HCT116 (cell line): ENCODE results near the gene EGFL7. TPM values are rescaled to one million over a fixed set of nuclear protein-coding genes. Genes with fewer than 3 reads are reported as not detected.

Experiments
- ATAC-seq: fragments of 200-7000 bp; cut with Tn5 transposase; 2 replicates; pipeline ENCODE4 v1.9.1; 2020; ENCODE audit warnings: mild to moderate bottlenecking, moderate library complexity
- BruUV-seq: library from RNA; stranded (reverse); fragments of 400-500 nt; replicated peaks from 2 replicates; lab custom pipeline; 2021; lab: Mats Ljungman, UMichigan
- CTCF ChIA-PET: fragments of 300-600 bp; sonication (Branson Sonifier 250); formaldehyde crosslinking; loops from one replicate; lab custom pipeline; 2021; ENCODE audit warnings: antibody characterized with exemption; lab: Charles Lee
- POLR2A ChIA-PET: fragments of 300-600, 350-600 bp; sonication (Branson Sonifier 250); formaldehyde crosslinking; loops from one replicate; lab custom pipeline; 2021; ENCODE audit warnings: antibody characterized with exemption; lab: Charles Lee
- RAD21 ChIA-PET, 2 experiments: fragments of 300-600 bp; sonication (Branson Sonifier 250); formaldehyde crosslinking; loops; one replicate each; lab custom pipeline; 2023; ENCODE audit warnings: low total read pairs in 2 of 2; ENCODE audit not compliant: uncharacterized antibody in 2 of 2, unreplicated experiment in 2 of 2, low non-redundant PET in 1 of 2; lab: Charles Lee
- DNase-seq: peaks from one replicate; pipeline ENCODE4 v3.0.0-alpha.2; 2010; ENCODE audit warnings: low read depth, low spot score
- H2AFZ ChIP-seq: fragments of 200-600 bp; shearing (Covaris generic), sonication (generic); 2 replicates; pipeline ENCODE4 v1.6.1; 2017; ENCODE audit warnings: low read depth, mixed run types, mixed read lengths, antibody characterized with exemption, low read length; ENCODE audit not compliant: poor library complexity, severe bottlenecking
- H3K27ac ChIP-seq: 2 replicates; pipeline ENCODE4 v1.5.1; 2012; ENCODE audit warnings: low read depth, low read length
- H3K27me3 ChIP-seq: fragments of 200-600 bp; sonication (generic); 2 replicates; pipeline ENCODE4 v1.6.1; 2016; ENCODE audit warnings: mixed run types, low read length, mixed read lengths; ENCODE audit not compliant: insufficient read depth
- H3K36me3 ChIP-seq, 2 experiments: fragments of 200-500 bp in 1 of 2; fragments of 200-600 bp in 1 of 2; sonication (Bioruptor generic) in 1 of 2; sonication (generic) in 1 of 2; 2 replicates each; pipeline versions ENCODE4 v1.5.1 to v1.6.1; 2014 to 2016; ENCODE audit warnings: low read length in 2 of 2, inconsistent platforms in 1 of 2, mixed read lengths in 1 of 2, mixed run types in 1 of 2; ENCODE audit not compliant: insufficient read depth in 2 of 2, control insufficient read depth in 1 of 2
- H3K4me1 ChIP-seq, 2 experiments: fragments of 200-600 bp in 1 of 2; sonication (generic) in 1 of 2; 2 replicates each; pipeline versions ENCODE4 v1.5.1 to v1.6.1; 2012 to 2017; ENCODE audit warnings: low read length in 2 of 2, inconsistent platforms in 1 of 2, mild to moderate bottlenecking in 1 of 2, mixed read lengths in 1 of 2, mixed run types in 1 of 2, moderate library complexity in 1 of 2; ENCODE audit not compliant: insufficient read depth in 2 of 2, control insufficient read depth in 1 of 2
- H3K4me2 ChIP-seq: fragments of 200-600 bp; sonication (generic); 2 replicates; pipeline ENCODE4 v1.6.1; 2017; ENCODE audit warnings: mixed run types, low read length, mixed read lengths
- H3K4me3 ChIP-seq, 2 experiments: fragments of 200-600 bp in 1 of 2; sonication (generic) in 1 of 2; replicated peaks in 1 of 2; 2 replicates each; pipeline ENCODE4 v1.5.1; 2011 to 2016; ENCODE audit warnings: low read length in 2 of 2, control low read depth in 1 of 2, low read depth in 1 of 2, mild to moderate bottlenecking in 1 of 2, mixed read lengths in 1 of 2, mixed run types in 1 of 2
- H3K79me2 ChIP-seq: fragments of 200-600 bp; sonication (generic); 2 replicates; pipeline ENCODE4 v1.6.1; 2017; ENCODE audit warnings: mild to moderate bottlenecking, mixed run types, low read length, moderate library complexity, mixed read lengths; ENCODE audit not compliant: insufficient read depth
- H3K9ac ChIP-seq: fragments of 200-600 bp; sonication (generic); 2 replicates; pipeline ENCODE4 v1.6.1; 2016; ENCODE audit warnings: low read length, mixed read lengths
- H3K9me2 ChIP-seq: fragments of 200-600 bp; sonication (generic), shearing (Covaris generic); 2 replicates; pipeline ENCODE4 v1.6.1; 2017; ENCODE audit warnings: mixed run types, mild to moderate bottlenecking, moderate library complexity; ENCODE audit not compliant: insufficient read depth
- H3K9me3 ChIP-seq, 2 experiments: fragments of 200-500 bp in 1 of 2; fragments of 200-600 bp in 1 of 2; sonication (Bioruptor generic) in 1 of 2; sonication (generic) in 1 of 2; 2 replicates each; pipeline ENCODE4 v1.6.1; 2014 to 2017; ENCODE audit warnings: low read length in 2 of 2, mixed read lengths in 2 of 2, inconsistent platforms in 1 of 2, low read depth in 1 of 2, mild to moderate bottlenecking in 1 of 2, mixed run types in 1 of 2, moderate library complexity in 1 of 2; ENCODE audit not compliant: control insufficient read depth in 1 of 2, insufficient read depth in 1 of 2
- H4K20me1 ChIP-seq: fragments of 200-600 bp; sonication (generic), shearing (Covaris generic); 2 replicates; pipeline ENCODE4 v1.6.1; 2017; ENCODE audit warnings: mixed run types, mild to moderate bottlenecking, moderate library complexity; ENCODE audit not compliant: insufficient read depth
- CBX3 ChIP-seq: IDR thresholded peaks from 2 replicates; pipeline ENCODE4 v1.6.1; 2012; ENCODE audit warnings: low read depth
- CEBPB ChIP-seq: IDR thresholded peaks from 2 replicates; pipeline ENCODE4 v1.6.1; 2012; ENCODE audit warnings: low read depth
- TCF7L2 ChIP-seq: IDR thresholded peaks from 2 replicates; pipeline ENCODE4 v1.7.0; 2011; ENCODE audit warnings: borderline replicate concordance, inconsistent platforms; ENCODE audit not compliant: insufficient read depth, insufficient read length; ENCODE audit errors: extremely low read depth
- ZFX ChIP-seq: fragments of 450-650 bp; IDR thresholded peaks from 2 replicates; pipeline ENCODE4 v1.6.1; 2017
- intact Hi-C: fragments of 100-400 bp; cut with micrococcal nuclease; formaldehyde crosslinking; loops from 2 replicates; pipeline ENCODE4 v1.10.0; 2022
- total RNA-seq: library from RNA; stranded (reverse); gene quantifications from one replicate; pipeline ENCODE4 v1.2.1, GENCODE V29; 2021; ENCODE audit not compliant: unreplicated experiment

EGFL7 gene
- total RNA-seq, 1 experiment from 2014 or later: 82.0 TPM

DNA sequence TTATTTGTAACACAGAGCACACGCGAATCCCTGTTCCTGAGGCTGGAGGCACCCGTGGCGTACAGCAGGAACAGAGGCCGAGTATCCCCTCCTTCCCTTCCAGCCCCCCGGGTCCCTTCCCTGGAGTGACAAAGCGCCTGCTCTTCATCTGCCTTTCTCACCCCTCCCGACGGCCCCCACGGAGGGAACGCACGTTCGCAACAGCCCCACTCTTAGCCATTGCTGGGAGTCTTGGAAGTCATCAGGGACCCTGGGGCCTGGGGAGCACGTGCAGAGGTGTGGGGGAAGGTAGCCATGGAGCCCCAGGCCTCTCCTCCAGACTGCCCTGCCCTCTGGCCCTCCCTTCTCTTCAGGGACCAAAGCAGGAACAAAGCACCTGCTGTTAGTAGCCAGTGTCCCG is 22.1 kb downstream of the EGFL7 start:
- Histone ChIP-seq H3K36me3 (no peaks in the 10 kb centered on the region), H3K4me1 (peaks cover 19 to 28% of the 10 kb centered on the region in 2 experiments), H2AFZ (no peak overlapping the region), H3K4me3 (no peak overlapping the region), H3K27me3 (no peaks in the 10 kb centered on the region), H3K9me2 (no peaks in the 10 kb centered on the region), H3K9me3 (no peaks in the 10 kb centered on the region), H3K27ac (peak overlapping the region; percentile 86; the same call in 1 of the 2 replicates), H4K20me1 (no peaks in the 10 kb centered on the region), H3K4me2 (no peak overlapping the region), H3K9ac (no peak overlapping the region), H3K79me2 (peaks cover 43% of the 10 kb centered on the region)
- ATAC-seq (no peak), DNase-seq (no peak)
- TF ChIP-seq ZFX: no peak
- intact Hi-C loops: no loop called here
- RAD21 ChIA-PET: no interaction called here
- CTCF ChIA-PET: no interaction called here
- POLR2A ChIA-PET: no interaction called here
- BruUV-seq: no TSS peak

DNA sequence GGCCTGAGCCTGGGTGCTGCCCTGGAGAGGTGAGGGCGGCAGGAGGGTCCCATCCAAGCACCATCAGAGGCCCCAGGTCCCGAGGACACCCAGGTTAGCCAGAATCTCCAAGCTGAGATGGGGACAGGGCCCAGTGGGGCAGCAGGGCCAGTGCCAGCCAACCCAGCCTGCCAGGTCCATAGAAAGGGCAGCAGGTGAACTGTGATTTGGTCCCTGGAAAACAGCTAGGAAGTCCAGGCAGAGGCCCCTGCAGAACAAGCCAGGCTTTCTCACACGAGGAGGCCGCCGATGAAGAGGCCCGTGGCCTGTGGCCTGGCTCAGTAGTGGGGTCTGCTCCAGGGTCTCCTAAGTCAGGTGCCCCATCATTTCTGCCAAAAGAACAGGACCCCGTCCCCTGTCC is 22.5 kb downstream of the EGFL7 start:
- H3K36me3 ChIP-seq: no peaks in the 10 kb centered on the region
- no peaks in the 10 kb centered on the region for H3K9me3 ChIP-seq
- no peak overlapping the region for H2AFZ ChIP-seq
- CTCF ChIA-PET: no interaction called here
- H3K27me3 ChIP-seq: no peaks in the 10 kb centered on the region
- peak overlapping the region; percentile 97 for H3K4me2 ChIP-seq
- H3K9me2 ChIP-seq: no peaks in the 10 kb centered on the region
- no peak overlapping the region for H3K4me3 ChIP-seq
- H3K9ac ChIP-seq: no peak overlapping the region
- DNase-seq (no peak), ATAC-seq (no peak)
- RAD21 ChIA-PET: no interaction called here
- POLR2A ChIA-PET: no interaction called here
- H3K27ac ChIP-seq: peak overlapping the region; percentile 86; the same call in 1 of the 2 replicates
- peaks cover 19 to 31% of the 10 kb centered on the region in 2 experiments for H3K4me1 ChIP-seq
- intact Hi-C loops: no loop called here
- peaks cover 40% of the 10 kb centered on the region for H3K79me2 ChIP-seq
- H4K20me1 ChIP-seq: no peaks in the 10 kb centered on the region
- no TSS peak for BruUV-seq
- TF ChIP-seq TCF7L2 (no peak), CBX3 (no peak), CEBPB (no peak)
